CD4-positive, alpha-beta T cell treated with Interleukin-15 for 1 hour (primary cell): ENCODE data around the gene CHST2.

Experiments used
- DNase-seq: peaks from one replicate; pipeline ENCODE4 v3.0.0-alpha.2; 2020

CHST2 gene

DNA sequence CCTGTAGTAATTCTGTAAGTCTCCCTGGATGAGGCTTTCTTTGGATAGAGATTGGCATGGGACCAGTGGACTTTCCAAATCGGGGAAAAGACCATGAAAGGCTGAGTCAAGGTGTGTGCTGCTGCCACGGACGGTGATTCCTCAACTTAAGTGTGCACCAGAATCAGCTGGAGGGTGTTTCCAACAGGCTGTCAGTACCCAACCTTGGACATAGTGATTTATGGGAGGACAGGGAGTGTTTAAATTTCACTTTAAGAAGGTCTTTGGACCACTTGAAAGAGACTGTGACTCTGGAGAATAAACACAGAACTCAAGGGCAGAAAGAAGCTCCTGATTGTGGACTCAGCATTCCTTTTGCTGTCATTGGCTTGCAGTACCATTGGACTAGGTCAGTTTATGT is 20.4 kb upstream of the CHST2 start:
- DNase-seq: no peak

DNA sequence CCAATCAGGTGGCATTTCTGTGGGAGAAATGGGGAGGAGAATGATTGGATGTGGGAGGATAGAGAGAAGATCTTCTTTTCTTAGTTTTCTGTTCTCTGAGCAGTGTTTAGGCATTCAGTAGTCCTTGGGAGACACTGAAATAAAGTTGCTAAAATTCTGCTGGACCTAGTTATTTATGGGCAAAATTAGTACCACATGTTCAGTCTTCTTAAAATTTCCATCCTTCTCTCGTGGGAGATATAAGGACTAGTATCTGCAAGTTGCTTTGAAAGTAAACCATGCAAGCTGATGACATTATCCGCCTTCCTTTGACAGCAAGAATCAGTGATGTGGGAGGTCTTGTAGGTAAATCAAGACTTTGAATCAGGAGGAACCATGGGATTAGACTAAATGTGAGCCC is 19.9 kb upstream of the CHST2 start:
- DNase-seq: no peak

DNA sequence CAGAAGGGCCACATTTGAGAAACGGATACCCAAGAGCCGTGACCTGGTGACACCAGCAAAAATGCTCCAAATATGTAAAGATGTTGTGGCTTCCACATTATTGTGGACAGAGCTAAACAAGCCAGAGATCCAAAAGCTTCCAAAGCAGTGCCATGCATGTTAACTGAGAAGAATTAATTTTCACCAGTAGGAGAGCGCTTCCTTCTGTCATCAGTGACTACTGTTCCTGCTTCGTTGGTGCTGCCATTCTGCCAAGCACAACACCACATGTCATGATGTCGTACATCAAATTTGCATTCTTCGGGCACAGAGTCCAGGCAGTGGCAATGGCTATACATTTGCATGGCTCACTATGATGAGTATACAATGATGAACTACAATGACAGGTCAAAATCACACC is 19.1 kb upstream of the CHST2 start:
- DNase-seq: no peak

DNA sequence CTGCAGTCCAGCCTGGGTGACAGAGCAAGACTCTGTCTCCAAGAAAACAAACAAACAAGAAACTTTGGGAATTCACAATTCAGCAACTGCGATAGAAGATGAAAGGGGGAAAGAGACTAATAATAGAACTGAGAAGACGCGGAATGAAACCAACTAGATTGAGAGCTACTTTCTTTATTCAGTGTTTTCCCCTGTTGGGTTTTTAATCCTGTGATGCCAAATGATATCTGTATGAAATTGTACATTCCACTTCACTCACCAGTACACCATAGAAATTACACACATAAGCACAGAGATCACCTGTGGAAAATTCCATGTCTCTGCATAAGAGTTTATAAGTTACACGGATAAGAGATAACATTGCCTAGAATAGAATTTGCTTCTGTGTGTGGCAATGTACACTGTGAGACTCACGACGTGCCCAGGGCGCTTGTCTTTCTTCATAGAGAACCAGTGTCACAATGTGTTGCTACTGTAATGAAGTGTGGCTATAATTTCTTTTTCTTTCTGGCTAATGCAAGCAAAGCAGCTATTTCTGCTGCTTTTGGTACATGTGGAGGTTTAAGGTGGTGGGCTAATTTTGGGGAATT is 17.7 kb upstream of the CHST2 start:
- DNase-seq: no peak

DNA sequence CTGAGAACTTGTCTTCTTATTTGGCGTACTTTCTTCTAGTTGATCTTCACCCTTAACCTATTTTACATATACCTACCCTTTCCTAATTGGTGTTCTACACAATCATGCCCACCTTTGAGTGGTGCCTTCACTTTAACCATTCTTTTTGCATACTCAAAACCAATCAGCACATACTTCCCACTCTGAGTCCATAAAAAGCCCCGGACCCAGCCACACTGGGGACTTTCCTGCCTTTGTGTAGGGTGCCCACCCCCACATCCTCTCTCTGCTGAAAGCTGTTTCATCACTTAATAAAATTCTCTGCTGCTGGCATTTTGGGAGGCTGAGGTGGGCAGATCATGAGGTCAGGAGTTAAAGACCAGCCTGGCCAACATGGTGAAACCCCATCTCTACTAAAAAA is 15.9 kb upstream of the CHST2 start:
- no peak for DNase-seq

DNA sequence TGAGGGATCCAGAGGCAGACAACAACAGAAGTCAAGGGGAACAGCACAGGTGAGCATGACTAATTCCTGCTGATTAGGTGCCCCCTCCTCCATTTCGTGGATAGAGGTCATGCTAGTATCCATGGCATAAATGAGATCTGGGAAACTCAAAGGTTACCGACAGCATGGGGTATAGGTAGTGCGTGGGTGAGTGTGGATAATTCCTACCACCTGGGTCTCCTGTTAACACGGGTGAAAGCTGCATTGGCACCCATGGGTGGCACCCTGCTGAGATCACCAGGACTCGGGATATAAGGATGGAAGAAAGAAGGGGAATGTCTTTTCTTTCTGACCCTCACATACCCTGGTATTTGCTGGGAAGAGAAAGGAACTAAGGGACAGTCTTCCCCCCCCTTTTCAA is 14.4 kb upstream of the CHST2 start:
- no peak for DNase-seq

DNA sequence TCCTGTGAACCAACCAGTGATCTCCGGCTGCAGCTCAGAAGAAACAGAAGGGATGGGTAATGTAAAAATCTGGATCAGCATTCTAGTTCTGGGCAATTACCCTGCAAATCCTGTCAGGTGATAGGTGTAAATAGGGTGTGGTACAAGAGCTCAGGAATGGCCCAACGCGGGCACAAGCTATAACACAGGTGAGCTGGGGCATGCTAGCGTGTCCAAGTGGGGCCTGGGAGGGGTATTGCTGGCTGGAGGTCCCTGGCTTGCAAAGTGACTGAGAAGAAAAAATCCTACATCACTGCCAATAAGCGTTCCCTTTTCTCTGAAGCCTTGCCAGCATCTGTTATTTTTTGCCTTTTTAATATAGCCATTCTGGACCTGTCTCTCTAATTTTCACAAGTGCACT is 9.7 kb upstream of the CHST2 start:
- DNase-seq: no peak

DNA sequence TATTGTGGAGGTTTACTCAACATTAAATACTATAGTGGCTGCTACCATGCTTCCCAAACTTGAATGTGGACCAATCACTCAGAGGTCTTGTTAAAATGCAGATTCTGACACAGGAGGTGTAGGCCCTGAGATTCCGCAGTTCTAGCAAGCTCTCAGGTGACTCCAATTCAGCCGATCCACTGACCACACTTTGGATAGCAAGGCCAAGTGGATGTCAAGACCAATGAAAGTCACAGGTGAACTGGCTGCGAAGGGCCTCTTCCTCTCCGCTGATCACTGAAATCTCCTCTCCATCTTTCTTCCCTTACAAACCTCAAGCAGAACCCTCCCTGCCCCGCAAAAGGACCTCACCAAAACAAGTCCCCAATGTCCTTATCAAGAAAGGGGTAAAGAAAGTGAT is 9.2 kb upstream of the CHST2 start:
- no peak for DNase-seq

DNA sequence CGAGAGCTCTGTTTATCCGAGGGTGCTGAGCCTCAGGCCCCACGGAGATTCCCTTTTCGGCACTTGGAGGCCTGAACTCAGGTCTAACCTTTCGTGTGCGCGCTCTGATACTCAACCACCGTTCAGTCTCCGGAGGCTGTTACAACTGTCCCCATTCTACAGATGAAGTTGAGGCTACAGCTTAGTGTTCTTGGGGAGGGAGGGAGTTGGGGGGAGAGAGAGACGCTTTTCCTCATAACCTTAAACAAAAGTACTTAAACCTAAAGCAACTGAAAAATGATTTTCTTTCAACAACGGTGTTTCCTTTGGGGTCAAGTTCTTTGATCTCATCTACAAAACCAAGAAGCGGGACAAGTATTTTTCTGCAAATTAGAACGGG is 952 bp upstream of the CHST2 start:
- no peak for DNase-seq

DNA sequence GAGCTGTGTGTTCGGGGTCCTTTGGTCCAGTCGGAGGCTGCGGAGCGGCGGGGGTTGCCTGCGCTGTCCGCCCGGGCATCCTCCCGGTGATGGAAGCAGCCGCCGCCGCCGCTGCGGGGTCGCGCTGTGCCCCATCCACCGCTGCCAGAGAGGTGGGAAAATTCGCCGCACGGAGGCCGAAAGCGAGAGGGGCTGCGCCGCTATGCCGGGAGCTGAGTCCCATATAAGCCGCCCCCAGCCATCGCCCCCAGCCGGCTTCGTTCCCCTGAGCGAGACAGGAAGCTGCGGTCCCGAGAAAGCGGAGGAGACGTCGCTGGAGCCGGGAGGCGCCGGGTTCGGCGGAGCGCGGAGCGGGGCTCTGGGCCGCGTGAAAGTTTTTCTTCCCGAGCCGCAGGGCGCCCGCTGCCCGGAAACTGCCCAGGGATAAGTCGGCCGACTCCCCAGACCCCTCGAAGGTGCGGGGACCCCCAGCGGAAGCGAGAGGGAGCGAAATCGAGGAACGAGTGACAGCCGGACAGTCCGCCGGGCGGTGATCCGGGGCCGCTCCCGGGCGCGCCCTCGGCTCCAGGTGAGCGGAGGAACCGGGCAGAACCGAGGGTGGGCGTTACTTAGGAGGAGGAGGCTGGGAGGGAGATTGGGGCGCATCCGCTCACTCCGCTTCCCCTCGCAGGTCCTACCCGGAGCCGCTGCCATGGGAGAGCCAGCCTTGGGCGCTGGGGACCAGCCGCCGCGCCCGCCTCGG is 574 bp downstream of the CHST2 start:
- DNase-seq: no peak

DNA sequence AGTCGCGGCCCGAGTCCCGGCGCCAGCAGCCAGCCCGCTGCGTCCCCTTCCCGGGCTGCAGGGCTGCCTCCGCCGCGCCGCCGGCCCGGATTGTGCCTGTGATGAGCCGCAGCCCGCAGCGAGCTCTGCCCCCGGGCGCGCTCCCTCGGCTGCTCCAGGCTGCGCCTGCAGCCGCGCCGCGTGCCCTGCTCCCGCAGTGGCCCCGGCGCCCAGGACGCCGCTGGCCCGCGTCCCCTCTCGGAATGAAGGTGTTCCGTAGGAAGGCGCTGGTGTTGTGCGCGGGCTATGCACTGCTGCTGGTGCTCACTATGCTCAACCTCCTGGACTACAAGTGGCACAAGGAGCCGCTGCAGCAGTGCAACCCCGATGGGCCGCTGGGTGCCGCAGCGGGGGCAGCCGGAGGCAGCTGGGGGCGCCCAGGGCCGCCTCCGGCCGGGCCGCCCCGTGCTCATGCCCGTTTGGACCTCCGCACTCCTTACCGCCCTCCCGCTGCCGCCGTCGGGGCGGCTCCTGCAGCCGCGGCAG is 1.2 kb downstream of the CHST2 start:
- peak; percentile 51 for DNase-seq

DNA sequence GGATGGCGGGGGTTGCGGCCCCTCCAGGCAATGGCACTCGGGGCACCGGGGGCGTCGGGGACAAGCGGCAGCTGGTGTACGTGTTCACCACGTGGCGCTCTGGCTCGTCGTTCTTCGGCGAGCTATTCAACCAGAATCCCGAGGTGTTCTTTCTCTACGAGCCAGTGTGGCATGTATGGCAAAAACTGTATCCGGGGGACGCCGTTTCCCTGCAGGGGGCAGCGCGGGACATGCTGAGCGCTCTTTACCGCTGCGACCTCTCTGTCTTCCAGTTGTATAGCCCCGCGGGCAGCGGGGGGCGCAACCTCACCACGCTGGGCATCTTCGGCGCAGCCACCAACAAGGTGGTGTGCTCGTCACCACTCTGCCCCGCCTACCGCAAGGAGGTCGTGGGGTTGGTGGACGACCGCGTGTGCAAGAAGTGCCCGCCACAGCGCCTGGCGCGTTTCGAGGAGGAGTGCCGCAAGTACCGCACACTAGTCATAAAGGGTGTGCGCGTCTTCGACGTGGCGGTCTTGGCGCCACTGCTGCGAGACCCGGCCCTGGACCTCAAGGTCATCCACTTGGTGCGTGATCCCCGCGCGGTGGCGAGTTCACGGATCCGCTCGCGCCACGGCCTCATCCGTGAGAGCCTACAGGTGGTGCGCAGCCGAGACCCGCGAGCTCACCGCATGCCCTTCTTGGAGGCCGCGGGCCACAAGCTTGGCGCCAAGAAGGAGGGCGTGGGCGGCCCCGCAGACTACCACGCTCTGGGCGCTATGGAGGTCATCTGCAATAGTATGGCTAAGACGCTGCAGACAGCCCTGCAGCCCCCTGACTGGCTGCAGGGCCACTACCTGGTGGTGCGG is 1.9 kb downstream of the CHST2 start:
- DNase-seq: peak; percentile 80

DNA sequence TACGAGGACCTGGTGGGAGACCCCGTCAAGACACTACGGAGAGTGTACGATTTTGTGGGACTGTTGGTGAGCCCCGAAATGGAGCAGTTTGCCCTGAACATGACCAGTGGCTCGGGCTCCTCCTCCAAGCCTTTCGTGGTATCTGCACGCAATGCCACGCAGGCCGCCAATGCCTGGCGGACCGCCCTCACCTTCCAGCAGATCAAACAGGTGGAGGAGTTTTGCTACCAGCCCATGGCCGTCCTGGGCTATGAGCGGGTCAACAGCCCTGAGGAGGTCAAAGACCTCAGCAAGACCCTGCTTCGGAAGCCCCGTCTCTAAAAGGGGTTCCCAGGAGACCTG is 2.5 kb downstream of the CHST2 start:
- no peak for DNase-seq

DNA sequence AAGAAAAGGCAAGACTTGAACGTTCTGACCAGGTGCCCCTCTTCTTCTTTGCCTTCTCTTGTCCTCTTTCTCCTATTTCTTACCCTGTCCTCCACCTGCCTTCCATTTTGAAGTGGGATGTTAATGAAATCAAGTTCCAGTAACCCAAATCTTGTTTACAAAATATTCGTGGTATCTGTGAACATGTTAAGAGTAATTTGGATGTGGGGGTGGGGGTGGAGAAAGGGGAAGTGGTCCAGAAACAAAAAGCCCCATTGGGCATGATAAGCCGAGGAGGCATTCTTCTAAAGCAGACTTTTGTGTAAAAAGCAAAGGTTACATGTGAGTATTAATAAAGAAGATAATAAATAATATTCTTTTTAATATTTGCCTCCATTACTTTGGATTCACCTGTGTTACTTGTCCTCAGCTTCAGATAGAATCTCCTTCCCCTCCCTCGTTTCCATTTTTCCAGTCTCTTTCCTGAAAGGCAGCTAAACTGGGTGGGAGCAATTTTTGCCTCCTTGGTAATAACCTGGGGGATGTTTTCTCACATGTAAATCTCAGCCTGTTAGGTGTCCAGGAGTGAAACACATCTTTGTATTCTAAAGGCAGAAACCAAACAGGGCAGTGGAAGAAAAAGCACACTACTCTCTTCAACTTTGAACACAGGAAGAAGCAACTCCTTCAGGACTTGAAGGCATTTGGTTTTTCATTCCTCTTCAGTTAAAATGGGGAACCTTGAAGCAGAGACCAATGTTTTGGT is 3.2 kb downstream of the CHST2 start:
- DNase-seq: no peak

DNA sequence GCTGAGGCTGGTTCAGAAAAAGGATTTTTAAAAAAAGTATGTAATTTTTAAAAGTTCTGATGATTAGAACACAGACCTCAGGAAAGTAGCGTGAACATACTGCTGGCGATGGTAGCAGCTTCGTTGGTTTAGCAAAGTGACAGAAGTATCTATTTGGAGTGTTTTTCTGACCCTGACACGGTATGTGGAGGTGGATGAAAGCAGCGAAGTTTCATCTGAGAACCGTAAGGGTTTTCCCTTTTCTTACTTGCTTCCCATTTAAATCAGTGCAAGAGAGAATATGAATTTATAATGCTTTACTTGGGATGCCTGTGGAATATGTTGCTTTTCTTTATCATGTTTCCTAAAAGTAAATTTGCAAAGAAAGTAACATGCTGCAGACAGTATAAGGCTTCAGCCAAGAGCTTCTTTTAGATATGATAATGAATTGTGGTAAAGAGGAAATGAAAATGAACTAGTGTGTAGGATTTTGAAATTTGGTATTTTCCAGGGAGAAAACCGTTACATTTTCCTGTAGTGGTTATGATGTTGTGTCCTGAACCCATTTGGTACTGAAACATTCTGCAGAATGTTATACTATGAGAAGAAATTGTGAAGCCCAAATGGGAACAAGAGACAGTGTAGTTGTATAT is 3.9 kb downstream of the CHST2 start:
- no peak for DNase-seq

DNA sequence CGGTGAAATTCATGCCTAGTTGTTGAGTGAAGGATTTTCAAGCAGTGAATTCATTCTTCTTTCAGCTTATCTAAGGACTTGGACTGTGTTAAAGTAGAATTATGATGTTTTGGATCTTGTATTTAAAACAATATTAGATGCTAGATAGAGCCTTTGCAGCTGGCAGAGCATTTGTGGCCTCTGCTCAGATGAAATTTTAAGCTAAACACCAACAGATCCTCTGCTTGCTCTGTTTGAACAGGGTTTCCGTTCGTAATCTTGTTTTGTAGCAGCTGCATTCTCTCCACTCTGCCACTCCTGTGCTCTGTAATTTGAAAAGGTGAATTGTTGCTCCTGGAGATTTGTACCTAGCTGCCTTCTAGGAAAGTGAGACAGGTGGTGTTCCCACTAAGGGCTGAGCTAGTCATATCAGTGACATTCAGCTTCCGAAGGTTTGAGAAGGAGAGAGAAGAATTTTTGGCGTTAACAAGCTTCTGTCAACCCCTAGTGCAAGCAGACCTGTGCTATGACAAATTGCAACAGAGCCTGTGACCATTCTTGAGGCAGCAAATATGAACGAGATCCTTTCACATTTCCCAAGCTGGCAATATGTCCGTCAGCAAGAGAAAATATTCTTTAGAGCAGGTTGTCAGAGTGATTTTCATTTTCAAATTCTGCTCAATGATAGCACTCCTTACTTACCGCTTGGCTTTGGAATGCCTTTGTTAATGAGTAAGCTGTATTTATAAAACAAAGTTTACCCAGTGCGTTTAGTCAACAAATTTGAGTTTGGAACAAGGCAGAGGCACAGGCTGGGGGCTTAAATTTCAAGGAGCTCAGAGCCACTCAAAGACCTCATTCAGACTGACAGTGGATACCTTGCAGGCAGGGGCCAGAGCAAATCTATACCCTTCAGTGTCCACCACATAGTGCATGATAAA is 5.3 kb downstream of the CHST2 start:
- no peak for DNase-seq

DNA sequence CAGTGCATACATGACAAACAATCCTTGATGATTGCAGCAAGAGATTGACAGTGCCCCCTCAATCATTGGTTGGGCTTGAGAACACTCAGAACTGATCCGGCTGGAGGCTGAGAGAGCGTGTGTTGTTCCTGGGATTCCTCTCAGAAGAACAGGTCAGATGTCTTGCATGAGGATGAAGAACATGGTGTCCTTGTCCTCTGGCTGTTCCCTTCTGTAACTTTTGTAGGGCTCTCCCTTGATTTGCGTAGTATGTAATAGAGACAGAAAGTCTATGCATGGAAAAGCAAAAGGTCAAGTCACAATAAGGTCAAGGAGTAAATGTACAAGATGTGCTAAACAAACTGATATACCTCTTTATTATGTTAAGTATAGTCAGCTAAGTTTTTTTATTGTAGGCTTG is 8.2 kb downstream of the CHST2 start:
- DNase-seq: no peak

DNA sequence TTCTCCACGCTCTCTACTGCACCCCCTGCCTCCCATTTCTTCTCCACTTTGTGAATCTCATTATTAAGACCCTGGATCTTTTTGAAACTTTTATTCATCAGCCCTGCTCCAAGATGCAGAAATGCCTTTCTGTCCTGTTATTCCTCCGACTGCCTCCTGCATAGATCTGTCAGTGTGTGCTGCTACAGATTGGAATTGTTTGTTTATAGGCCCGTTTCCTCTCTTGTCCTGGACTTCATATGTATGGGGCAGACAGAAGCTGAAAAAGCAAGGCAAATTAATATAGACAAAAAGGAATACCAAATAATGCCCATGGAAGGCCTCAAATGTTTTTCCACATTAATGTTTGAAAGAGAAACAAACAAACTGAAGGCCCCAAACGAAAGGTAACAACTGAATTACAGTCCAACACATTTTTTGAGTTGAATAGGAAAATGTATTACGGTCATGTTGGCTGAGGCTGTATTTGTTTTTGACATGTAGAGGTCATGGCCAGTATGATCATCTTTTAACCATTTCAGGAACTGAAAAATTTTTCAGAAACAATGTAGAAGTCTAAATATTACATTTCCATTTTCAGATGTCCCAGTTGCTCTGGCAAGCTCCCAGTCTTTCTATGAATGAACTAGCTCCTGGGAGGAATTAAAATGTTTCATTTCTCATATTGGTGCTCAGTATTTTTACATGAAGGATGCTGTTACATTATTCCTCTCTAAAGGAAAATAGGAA is 8.8 kb downstream of the CHST2 start:
- no peak for DNase-seq

DNA sequence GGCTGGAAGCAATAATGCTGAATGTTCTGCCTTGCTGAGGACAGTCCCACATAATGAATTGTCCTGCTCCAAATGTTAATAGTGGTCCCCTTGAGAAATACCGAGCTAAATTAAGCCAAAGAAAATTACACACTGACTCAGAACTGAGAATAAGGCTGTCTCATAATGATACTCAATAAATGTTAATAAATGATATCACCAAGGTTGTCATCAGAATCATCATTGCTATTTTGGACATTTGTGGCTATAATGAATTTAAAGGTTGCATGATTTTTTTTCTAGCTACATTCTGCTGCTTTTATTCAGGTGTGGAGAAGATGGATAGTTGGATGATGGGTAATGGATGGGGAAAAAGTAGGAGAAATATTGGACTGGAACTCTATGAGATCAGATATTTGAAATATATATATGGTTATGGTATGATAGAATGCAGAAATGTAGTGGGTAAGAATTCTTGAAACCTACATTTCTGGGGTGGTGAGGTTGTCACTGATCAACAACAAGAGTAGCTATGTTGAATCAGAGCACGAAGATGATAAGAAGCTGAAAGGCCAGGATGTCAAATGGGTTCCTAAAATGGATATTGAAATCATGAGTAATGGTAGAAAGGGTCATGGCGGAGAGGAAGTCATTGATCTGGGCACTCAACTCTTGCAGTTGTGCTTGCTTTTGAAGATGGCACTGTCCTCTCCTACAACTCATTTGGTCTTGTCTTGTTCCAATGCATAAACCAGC is 12.8 kb downstream of the CHST2 start:
- DNase-seq: no peak

DNA sequence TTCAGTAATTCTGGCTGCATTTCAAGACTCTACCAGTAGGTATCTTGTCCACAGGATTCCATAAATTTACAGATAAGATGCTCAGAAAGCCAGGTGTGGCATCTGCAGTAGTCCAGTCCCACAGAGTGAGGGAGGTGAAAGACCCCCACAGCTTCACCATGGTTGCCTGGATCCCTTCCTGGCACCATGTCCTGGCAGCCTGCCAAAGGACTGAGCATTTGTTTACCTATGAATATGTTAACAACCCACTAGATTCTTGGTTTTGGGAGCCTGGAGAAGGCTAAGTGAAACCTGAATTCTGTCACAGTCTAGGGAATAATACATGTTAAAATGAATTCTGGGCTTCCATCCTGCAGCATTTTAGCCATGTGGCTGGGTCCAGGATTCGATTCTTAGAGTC is 14.9 kb downstream of the CHST2 start:
- DNase-seq: no peak
